Epithelial cell of esophagus (primary cell): ENCODE measurements around the gene MICU1.
"Not testable (repeated sequence)": the region's sequence is repeated elsewhere in the genome, so short reads cannot be mapped to it uniquely, and the experiment has no call there.

ENCODE experiments used
- DNase-seq: peaks from one replicate; pipeline ENCODE4 v3.0.0; 2010; ENCODE audit warnings: low read depth
- H3K4me3 ChIP-seq: 2 replicates; pipeline ENCODE4 v1.5.1; 2011; ENCODE audit warnings: mild to moderate bottlenecking, low read length, control low read depth
- TF ChIP-seq, protein P1 (sequence below): IDR thresholded peaks from 2 replicates; pipeline ENCODE4 v1.5.1; 2011; ENCODE audit warnings: low read depth, mild to moderate bottlenecking, low read length, control low read depth, inconsistent platforms; ENCODE audit not compliant: insufficient read depth; ENCODE audit errors: missing control alignments

Gene MICU1

DNA sequence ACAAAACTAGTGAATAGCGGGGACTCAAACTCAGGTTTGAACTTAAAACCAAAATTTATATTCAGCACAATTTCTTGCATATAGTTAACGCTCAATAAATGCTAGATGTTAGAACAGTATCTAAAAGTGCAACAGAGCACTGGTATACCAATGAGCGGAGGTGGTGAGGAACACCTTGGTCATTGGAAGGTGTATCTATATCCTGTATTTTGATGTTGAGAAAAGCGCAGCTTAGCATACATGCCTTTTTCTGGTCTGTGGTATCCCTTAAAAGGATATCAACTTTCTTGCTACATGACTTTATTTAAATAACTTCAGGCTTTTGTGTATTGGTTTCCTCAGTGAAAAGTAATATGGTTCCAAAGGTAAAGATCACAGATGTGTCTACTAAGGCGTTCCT lies 237.8 kb downstream of the MICU1 start:
- TF ChIP-seq, protein P1, sequence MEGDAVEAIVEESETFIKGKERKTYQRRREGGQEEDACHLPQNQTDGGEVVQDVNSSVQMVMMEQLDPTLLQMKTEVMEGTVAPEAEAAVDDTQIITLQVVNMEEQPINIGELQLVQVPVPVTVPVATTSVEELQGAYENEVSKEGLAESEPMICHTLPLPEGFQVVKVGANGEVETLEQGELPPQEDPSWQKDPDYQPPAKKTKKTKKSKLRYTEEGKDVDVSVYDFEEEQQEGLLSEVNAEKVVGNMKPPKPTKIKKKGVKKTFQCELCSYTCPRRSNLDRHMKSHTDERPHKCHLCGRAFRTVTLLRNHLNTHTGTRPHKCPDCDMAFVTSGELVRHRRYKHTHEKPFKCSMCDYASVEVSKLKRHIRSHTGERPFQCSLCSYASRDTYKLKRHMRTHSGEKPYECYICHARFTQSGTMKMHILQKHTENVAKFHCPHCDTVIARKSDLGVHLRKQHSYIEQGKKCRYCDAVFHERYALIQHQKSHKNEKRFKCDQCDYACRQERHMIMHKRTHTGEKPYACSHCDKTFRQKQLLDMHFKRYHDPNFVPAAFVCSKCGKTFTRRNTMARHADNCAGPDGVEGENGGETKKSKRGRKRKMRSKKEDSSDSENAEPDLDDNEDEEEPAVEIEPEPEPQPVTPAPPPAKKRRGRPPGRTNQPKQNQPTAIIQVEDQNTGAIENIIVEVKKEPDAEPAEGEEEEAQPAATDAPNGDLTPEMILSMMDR: no peak
- no peak for DNase-seq
- no peak overlapping the region for H3K4me3 ChIP-seq

DNA sequence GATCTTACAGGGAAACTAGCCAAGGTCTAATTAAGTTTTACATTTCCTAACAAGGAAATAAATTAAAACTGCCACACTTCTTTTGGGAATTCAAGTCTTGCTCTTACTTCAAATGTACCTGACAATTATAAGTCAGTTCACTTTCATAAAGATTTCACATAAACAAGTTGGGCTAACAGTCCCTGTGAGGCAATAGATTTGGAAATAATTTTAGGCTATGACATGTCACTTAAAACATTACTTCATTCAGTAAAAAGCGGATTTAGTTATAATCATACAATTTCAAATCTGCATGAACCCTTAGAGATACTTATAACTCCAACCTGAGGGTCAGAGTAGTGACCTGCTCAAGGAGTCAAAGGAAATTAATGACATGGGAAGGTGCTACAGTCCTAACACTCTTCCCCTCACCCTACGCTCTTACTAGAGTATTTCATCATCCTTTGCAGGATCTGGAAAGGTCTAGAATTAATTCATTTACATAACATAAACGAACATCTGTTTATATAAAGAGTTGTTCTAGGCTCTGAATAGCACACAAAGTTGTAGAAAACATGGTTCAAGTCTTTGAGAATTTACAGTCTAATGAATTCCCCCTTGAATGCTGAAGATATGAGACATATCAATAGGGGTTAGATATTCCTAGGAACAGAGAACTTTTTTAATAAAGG lies 238.8 kb downstream of the MICU1 start:
- no peak overlapping the region for H3K4me3 ChIP-seq
- no peak for DNase-seq
- TF ChIP-seq, protein P1: no peak

DNA sequence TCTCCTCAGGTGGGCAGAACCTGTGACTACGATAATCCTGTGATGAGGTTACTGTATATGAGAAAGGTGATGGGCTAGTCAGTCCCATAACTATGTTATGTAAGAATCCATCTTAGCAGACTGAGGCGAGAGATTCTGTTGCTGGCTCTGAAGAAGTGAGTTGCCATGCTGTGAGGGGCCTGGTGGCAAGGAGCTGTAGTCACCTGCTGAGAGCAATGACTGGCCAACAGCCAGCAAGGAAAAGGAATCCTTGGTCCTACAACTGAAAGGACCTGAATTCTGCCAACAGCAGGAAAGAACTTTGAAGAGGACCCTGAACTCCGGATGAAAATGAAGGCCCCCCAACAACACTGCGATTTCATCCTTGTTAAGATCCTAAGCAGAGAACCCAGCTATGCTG lies 240.2 kb downstream of the MICU1 start:
- TF ChIP-seq, protein P1: no peak
- no peak for DNase-seq
- no peak overlapping the region for H3K4me3 ChIP-seq

DNA sequence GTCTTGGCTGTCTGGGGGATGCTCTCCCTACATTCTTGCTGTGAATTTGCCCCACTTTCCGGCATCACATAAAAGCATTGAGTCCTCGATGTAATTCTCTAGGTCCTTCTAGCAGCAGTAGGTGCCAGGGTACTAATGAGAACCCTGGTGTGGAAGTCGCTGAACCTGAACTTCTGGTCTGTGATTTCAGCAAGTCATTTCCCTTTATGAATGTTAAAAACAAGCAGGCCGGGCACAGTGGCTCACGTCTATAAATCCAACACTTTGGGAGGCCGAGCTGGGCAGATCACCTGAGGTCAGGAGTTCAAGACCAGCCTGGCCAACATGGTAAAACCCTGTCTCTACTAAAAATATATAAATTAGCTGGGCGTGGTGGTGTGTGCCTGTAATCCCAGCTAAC lies 240.9 kb downstream of the MICU1 start:
- DNase-seq: peak; percentile 60

DNA sequence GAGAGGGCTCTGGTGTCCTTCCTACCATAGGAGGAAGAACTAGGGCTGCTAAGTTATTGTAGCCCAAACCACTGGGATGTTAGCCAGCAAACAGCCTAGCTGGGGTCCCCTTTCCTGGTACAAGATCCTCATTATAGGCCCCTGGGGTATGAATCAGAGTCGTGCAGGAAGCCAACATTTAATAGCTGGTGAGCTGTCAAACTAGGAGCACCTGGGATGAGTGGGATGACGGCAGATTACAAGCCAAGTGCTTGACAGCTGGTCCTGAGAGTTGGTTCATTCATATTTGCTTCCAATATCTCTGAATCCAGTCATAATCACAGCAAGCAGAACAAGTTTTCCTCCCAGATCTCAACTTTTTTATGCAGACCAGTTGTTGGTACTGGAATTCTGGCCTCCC lies 246.1 kb downstream of the MICU1 start:
- no peak for DNase-seq

More for the DNA sequence above, 240.9 kb downstream of the MICU1 start:
- not testable (repeated sequence) for H3K4me3 ChIP-seq

DNA sequence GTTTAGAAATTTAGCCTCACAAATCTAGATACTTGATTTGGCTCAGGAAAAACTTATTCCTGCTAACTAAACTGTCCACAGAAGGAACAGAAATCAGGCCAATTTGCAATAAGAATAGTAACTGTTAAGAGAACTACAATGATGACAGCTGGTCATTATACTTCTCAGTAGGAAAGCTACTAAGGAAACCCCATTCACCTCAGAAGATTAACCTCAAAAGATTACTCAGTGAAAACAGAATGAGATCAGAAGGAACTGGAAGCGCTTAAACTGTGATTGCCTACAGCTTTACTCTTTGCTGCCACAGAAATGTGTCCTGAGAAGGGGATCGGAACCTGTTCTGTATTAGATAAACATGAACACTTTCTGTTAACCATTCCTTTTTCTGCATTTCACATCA lies 246.8 kb downstream of the MICU1 start:
- TF ChIP-seq, protein P1: no peak
- DNase-seq: no peak
- no peak overlapping the region for H3K4me3 ChIP-seq

More for the DNA sequence above, 246.1 kb downstream of the MICU1 start:
- TF ChIP-seq, protein P1: no peak
- no peak overlapping the region for H3K4me3 ChIP-seq

DNA sequence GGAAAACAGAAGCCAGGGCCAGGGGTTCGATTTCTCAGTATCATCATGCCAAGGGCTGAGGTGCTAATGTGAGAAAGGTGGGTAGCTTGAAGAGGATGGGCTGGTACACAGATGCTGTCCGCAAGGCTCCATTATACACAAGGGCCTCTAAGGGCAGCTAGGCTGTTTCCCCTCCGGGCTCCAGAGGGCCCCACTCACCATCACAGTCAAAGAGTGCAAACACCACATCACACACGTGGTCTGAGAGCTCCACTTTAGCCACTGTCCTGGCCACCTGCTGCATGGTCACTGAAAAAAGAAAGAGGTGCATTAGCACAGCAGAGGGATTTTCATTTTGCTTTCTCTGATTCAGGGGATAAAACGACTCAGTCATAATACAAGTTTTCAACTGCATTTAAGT lies 250.3 kb downstream of the MICU1 start:
- DNase-seq: no peak
- TF ChIP-seq, protein P1: no peak
- no peak overlapping the region for H3K4me3 ChIP-seq
